Right kidney (tissue), 1 donor: ENCODE data around the gene IL1RAPL1.
"Not testable (repeated sequence)": the region's sequence is repeated elsewhere in the genome, so short reads cannot be mapped to it uniquely, and the experiment has no call there.

Source experiments
- DNase-seq: peaks from one replicate; pipeline ENCODE4 v3.0.0-alpha.2; 2016

Gene IL1RAPL1

DNA sequence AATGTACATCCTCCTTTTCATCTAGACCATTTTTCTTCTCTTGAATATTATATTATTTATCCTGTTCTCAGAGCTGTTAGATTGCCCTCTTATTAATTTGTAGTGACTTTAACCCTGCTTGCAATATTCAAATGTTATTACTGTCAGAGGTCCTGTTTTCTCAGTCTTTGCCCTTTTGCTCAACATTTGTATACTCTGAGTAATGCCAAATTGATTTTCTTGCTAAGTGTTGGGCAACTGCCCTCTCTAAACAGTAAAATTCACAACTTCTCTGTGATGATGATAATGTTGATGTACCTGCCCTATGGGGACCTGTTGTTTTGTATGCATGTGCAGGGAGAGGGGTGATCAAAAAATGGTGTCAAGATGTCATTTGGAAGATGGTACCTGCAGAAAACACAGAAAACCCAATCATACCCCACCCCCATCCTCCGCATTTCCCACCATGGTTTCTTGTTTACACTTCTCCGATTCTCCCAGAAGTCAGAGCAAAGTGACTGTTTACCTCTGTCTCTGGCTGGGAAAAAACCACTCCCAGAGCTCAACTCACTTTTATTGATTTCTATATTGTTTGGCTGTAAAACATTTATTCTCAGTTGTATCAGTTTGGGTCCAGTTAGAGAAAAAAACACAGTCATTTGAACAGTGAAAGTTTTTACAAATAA is 694.0 kb downstream of the IL1RAPL1 start:
- DNase-seq = no peak

GRCh38 chrX:29285664-29286063 is 698.4 kb downstream of the IL1RAPL1 start:
- DNase-seq = no peak

GRCh38 chrX:29295987-29296680 is 708.9 kb downstream of the IL1RAPL1 start:
- DNase-seq = no peak

- no peak for DNase-seq
These were observed 710.0 kb downstream of the IL1RAPL1 start for GRCh38 chrX:29297171-29297800.

- DNase-seq = no peak
These were observed 712.4 kb downstream of the IL1RAPL1 start for GRCh38 chrX:29299684-29300083.

GRCh38 chrX:29308726-29309125 is 721.5 kb downstream of the IL1RAPL1 start:
- DNase-seq = no peak

- no peak for DNase-seq
These were observed 728.7 kb downstream of the IL1RAPL1 start for GRCh38 chrX:29315931-29316330.

- DNase-seq = no peak
These were observed 730.8 kb downstream of the IL1RAPL1 start for GRCh38 chrX:29318012-29318411.

DNA sequence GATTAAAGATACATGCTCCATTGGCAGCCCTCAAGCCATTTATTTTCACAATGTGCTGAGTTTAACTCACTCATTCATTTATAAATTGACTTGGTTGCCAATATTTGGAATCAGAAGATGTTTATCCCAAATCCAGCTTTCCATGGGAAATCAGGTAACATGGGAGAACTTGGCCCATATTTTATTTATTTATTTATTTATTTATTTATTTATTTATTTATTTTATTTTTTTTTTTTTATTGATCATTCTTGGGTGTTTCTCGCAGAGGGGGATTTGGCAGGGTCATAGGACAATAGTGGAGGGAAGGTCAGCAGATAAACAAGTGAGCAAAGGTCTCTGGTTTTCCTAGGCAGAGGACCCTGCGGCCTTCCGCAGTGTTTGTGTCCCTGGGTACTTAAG is 745.2 kb downstream of the IL1RAPL1 start:
- DNase-seq = not testable (repeated sequence)

- DNase-seq = not testable (repeated sequence)
These were observed 745.8 kb downstream of the IL1RAPL1 start for GRCh38 chrX:29333091-29333490.

GRCh38 chrX:29348288-29348687 is 761.0 kb downstream of the IL1RAPL1 start:
- no peak for DNase-seq

GRCh38 chrX:29359276-29359675 is 772.0 kb downstream of the IL1RAPL1 start:
- no peak for DNase-seq

- DNase-seq = not testable (repeated sequence)
These were observed 787.5 kb downstream of the IL1RAPL1 start for GRCh38 chrX:29374765-29375164.

DNA sequence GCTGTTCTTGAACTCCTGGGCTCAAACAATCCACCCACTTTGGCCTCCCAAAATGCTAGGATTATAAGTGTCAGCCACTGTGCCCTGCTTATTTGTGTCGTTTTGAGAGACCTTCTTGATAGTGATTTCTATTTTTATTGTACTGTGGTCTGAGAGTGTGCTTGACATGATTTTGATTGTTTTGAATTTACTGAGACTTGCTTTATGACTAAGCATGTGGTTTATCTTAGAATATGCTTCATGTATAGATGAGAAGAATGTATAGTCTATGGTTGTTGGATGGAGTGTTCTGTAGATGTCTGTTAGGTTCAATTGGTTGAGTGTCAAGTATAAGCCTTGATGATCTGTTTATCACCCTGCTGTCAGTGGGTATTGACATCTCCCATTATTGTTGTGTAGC is 789.3 kb downstream of the IL1RAPL1 start:
- DNase-seq = no peak

DNA sequence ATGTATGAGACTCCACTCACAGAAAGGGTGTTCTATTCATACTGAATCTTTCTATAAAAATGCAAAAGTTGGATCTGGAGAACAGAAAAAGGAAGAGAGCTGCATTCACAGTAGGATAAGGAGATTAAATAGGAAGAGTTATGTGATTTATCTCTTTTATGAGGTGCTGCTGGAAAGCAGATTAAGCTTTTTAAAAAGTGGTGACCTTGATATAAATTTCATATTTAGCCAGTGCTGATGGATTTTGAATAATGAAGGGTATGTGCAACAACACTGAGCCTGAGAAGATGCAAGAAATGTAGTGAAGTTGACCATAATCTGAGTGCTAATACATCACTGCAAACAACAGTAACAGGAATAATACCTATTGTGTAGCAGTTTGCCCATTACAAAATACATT is 795.6 kb downstream of the IL1RAPL1 start:
- DNase-seq = no peak

DNA sequence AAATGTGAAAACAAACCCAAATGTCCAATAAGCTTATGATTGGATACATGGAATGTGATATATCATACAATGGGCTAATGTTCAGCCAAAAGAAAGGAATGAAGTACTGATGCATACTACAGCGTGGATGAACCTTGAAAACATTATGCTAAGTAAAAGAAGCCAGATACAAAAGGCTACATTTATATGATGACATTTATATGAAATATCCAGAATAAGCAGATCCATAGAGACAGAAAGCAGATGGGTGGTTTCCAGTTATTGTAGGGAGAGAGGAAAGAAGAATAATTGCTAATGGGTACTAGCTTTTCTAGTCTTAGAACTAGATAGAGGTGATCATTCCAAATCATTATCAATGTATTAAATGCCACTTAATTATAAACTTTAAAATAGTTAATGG is 801.3 kb downstream of the IL1RAPL1 start:
- DNase-seq = no peak

DNA sequence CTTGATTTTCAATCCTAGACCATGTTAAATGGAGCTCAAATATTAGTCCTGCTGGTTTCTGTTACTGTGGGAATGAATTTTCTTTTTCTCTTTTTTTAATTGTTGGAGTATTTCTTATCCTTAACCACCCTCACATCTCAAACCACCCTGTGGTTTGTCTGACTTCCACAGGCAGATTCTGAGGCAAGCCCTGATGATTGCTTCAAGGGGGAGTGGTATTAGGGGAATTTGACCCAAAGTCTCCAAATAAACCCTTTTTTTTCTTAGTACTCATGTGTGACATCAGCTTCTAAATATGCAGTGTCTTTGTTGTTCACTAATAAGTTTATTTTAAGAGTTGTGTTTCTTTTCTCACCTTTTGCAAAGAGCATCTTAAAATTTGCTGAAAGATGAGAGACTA is 810.3 kb downstream of the IL1RAPL1 start:
- no peak for DNase-seq

- DNase-seq = no peak
These were observed 820.1 kb downstream of the IL1RAPL1 start for GRCh38 chrX:29407357-29407756.

DNA sequence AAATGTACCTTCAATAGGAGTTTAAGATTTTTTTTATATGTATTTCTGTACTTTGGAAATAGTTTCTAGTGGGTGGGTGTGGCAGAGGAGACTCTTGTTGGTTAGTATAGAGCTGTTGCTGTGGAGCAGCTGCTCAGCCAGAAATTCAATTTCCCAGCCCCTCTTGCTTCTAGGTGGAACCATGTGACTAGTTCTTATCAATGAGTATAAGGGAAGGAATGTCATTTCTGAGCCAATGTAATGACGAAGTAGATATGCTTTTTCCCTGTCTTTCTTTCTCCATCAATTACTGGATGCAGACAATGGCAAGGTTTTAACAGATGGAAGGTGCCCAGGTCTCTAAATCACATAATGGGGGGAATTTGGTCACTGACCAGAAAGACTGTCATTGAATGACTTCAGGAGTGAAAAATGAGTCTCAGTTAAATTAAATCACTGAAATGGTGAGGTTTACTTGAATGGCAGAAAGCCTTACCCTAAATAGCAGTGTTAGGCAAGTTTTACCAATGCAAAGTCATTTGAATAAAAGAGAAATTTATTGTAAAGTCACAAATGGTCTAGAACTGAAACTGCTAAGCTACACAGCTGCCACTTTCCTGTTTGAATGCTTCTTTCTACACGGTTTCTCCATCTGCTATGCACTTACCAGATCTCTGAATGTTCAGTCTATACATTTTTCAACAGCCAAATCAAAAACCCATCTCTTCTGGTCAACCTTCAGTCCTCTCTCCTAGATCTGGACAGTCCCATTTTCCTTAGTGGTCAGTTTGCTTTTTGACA is 832.7 kb downstream of the IL1RAPL1 start:
- DNase-seq = no peak

DNA sequence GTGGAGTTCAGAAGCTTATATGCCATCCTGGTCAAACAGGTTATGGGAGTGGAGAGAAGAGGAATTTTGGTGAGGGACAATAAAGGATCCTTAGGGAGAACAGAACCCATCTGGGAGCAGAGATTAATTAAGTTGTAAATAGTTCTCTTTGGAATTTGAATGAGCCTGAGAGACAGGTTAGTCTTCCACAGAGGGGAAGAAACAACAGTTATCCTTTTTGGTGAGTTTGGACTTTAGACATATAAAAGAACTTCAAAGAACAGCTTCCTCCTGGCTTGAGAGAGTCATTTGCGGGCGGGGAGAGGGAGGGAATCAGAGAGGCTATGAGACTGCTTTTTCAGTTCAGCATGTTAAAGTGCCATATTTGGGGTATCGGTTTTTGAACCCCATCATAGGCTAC is 834.8 kb downstream of the IL1RAPL1 start:
- DNase-seq = no peak

DNA sequence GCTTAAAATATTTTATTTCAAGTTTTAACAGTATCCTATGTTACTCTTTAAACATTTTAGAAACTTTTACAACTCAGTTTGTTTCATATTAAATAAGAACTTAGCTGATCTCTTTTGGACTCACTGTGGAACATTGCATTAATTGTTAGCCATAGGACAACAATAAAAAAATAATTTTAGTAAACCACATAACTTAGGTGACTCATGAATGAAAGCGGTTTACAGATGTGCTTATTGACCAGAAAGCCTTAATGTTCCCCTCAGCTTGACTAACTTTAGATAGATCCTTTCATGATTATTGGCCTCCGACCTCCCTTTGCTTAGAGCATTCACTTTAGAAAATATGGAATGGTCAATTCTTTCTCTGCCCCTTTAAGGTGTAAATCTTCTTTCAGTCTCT is 844.6 kb downstream of the IL1RAPL1 start:
- DNase-seq = no peak

- DNase-seq = no peak
These were observed 845.3 kb downstream of the IL1RAPL1 start for GRCh38 chrX:29432534-29432933.

GRCh38 chrX:29434939-29435338 is 847.7 kb downstream of the IL1RAPL1 start:
- no peak for DNase-seq
